HFF-Myc (cell line): ENCODE data around the gene PPP1R1B.

Experiments
- DNase-seq: peaks from one replicate; pipeline ENCODE4 v3.0.0-alpha.2; 2011; ENCODE audit warnings: low read depth; ENCODE audit errors: extremely low read depth
- H3K4me3 ChIP-seq: replicated peaks from 2 replicates; pipeline ENCODE4 v1.5.1; 2011; ENCODE audit warnings: low read depth, mild to moderate bottlenecking, control low read depth, low read length
- CTCF ChIP-seq: IDR thresholded peaks from 2 replicates; pipeline ENCODE4 v1.5.1; 2012; ENCODE audit warnings: mild to moderate bottlenecking, low read depth, low read length, control low read depth; ENCODE audit errors: missing control alignments

The PPP1R1B gene

GRCh38 chr17:39609416-39610025 is 17.2 kb upstream of the PPP1R1B start:
- no peak overlapping the region for H3K4me3 ChIP-seq
- TF ChIP-seq CTCF = no peak
- DNase-seq = no peak

DNA sequence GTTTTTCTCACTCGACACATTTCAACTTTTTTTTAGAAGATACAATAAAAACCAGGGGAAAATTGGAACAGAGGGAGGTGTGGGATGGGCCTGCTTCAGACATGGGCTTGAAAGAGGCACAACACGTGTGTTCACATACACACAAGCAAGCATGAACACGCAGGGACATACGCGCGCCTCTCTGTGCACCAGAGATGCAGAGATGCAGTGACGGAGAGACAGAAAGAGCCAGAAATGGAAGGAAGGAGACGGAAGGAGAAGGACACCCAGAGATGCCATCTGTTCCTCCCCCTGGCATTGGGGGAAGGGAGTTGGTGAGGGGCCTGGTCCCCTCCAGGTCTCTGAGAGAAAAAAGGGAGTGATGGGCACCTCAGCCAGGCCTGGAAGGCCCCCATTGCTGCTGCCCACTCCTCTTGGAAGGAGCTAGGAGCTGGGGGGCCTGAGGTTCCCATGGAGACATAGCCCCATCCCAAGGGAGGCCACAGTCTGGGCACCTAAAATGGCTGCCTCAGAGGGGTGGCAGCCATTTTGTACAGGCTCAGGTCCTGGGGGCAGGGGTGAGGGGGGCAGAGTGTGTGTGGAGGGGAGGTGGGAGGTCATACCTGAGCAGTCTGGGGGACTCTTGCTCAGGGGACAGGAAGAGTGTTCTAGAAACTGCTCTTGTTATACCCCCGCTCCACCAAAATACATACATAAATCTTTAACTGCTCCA is 15.2 kb upstream of the PPP1R1B start:
- no peak for TF ChIP-seq CTCF
- H3K4me3 ChIP-seq = no peak overlapping the region
- DNase-seq = no peak

- no peak overlapping the region for H3K4me3 ChIP-seq
- no peak for DNase-seq
- no peak for TF ChIP-seq CTCF
Observed at GRCh38 chr17:39612291-39612894, 14.4 kb upstream of the PPP1R1B start.

DNA sequence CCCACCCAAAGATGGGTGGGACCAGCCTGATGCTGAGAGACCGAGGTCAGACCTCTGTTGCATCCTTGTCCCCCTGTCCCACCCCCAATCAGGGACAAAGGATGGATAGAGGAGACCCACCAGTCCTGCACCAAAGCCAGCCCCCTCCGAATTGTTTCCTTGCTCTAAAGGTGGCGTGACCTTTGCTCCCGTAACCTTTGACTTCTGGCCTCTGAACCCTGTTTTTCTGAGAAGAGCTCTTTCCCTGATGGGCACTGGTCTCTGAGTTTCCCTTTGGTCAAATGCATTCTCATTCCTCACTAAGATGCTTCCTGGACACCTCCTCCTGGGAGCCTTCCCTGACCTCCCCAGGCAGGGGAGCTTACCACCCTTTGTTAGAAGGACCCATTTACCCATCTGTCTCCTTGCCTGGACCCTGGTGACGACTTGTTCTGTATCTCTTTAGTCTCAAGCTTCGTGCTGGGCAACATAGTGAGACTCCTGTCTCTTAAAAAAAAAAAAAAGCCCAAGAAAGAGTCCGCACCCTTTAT is 13.8 kb upstream of the PPP1R1B start:
- DNase-seq = no peak
- no peak for TF ChIP-seq CTCF
- no peak overlapping the region for H3K4me3 ChIP-seq

GRCh38 chr17:39614545-39615157 is 12.1 kb upstream of the PPP1R1B start:
- TF ChIP-seq CTCF = no peak
- H3K4me3 ChIP-seq = no peak overlapping the region
- no peak for DNase-seq

GRCh38 chr17:39615434-39615833 is 11.3 kb upstream of the PPP1R1B start:
- DNase-seq = no peak
- H3K4me3 ChIP-seq = no peak overlapping the region
- no peak for TF ChIP-seq CTCF
